ENCODE measurements around the gene MCU. TPM values are rescaled to one million over a fixed set of nuclear protein-coding genes. Genes with fewer than 3 reads are reported as not detected.

The MCU gene
- total and polyA plus RNA-seq, 2 of the 8 experiments (the other 6 are each of a cell fraction or from before 2014, with no cell fraction given): 51.6 to 62.2 TPM

- no peaks in the 10 kb centered on the region; a peak in 1 of 8 replicates for H3K36me3 ChIP-seq (ENCODE audit: control insufficient read depth in 2 of 4, insufficient read depth in 4 of 4, low read length in 3 of 4)
- no peak overlapping the region for H4K8ac ChIP-seq (ENCODE audit: extremely low read depth, insufficient read depth, low read length)
- no peak for FAIRE-seq
- no peak overlapping the region for H2BK120ac ChIP-seq (replicated peaks; ENCODE audit: low read depth, low read length)
- no peak overlapping the region for H3K18ac ChIP-seq (ENCODE audit: extremely low read depth, low read length)
- no peak overlapping the region for H2BK15ac ChIP-seq (ENCODE audit: low read length)
- no peak overlapping the region for H2BK5ac ChIP-seq (ENCODE audit: low read depth, low read length)
- no peak overlapping the region for H2AK5ac ChIP-seq (ENCODE audit: low read depth, low read length)
- H2BK20ac ChIP-seq (ENCODE audit: low read length): no peak overlapping the region
- no peak overlapping the region for H4K91ac ChIP-seq (replicated peaks; ENCODE audit: insufficient read length, low read length)
- no peak overlapping the region for H3K9ac ChIP-seq (replicated peaks in 1 of 4; ENCODE audit: extremely low read depth in 1 of 4, low read depth in 3 of 4, low read length in 3 of 4)
- H3K14ac ChIP-seq (ENCODE audit: insufficient read length): no peak overlapping the region
- no peak overlapping the region for H3K23ac ChIP-seq (ENCODE audit: insufficient read length)
- H4K20me1 ChIP-seq (replicated peaks in 1 of 2; ENCODE audit: control insufficient read depth in 1 of 2, insufficient read depth in 2 of 2, low read length in 2 of 2): no peaks in the 10 kb centered on the region
- H3K23me2 ChIP-seq (ENCODE audit: low read depth, low read length): no peaks in the 10 kb centered on the region
- POLR2A ChIA-PET (ENCODE audit: partially characterized antibody): interaction anchor here (0.6 kb wide), 1 partner anchor 165 kb away, joined by 4 read pairs; no protein-coding TSS in a partner anchor
- H3K79me1 ChIP-seq (ENCODE audit: low read depth, low read length): no peaks in the 10 kb centered on the region
- no peak overlapping the region for H3K27ac ChIP-seq (ENCODE audit: low read depth, low read length)
- CTCF ChIA-PET (ENCODE audit: partially characterized antibody): interaction anchor here (1.4 kb wide), 1 partner anchor 128 kb away, joined by 4 read pairs; no protein-coding TSS in a partner anchor
- no peak overlapping the region for H4K5ac ChIP-seq (ENCODE audit: insufficient read length, low read depth, low read length)
- WGBS, 2 experiments (ENCODE audit: extremely low coverage in 1 of 2, insufficient coverage in 1 of 2, insufficient read length in 1 of 2, insufficient replicate concordance in 2 of 2, low coverage in 1 of 2, low lambda C conversion rate in 2 of 2, missing lambda C conversion rate in 1 of 2): 86% methylated on average over 4 of the region's 4 CpGs; no CpG with 5 or more reads in 1 of the 2 experiments
- H3K4me3 ChIP-seq (ENCODE audit: extremely low read depth in 1 of 4, insufficient read depth in 2 of 4, low read depth in 3 of 4, low read length in 4 of 4): no peak overlapping the region
- H3K27me3 ChIP-seq (replicated peaks in 1 of 4; ENCODE audit: control insufficient read depth in 3 of 4, extremely low read depth in 1 of 4, insufficient read depth in 3 of 4, low read length in 3 of 4): no peaks in the 10 kb centered on the region
- DNase-seq (ENCODE audit: low read depth in 1 of 2, low spot score in 2 of 2): no peak
- no peak overlapping the region for H2BK12ac ChIP-seq (ENCODE audit: low read depth, low read length)
- H3K56ac ChIP-seq (replicated peaks; ENCODE audit: insufficient read length, low read depth, low read length): no peak overlapping the region
- peaks cover 0 to 32% of the 10 kb centered on the region in 2 experiments; a peak in 2 of 4 replicates for H3K79me2 ChIP-seq (ENCODE audit: control insufficient read depth in 1 of 2, insufficient read depth in 2 of 2, low read length in 2 of 2)
- H3K4me1 ChIP-seq (replicated peaks in 1 of 4; ENCODE audit: control insufficient read depth in 3 of 4, insufficient read depth in 4 of 4, low read length in 3 of 4): peaks cover 0 to 3% (median 1%) of the 10 kb centered on the region in 4 experiments; a peak in 3 of 7 replicates
- H3K9me3 ChIP-seq (ENCODE audit: insufficient read depth in 2 of 2, low read depth in 1 of 2, low read length in 1 of 2): no peaks in the 10 kb centered on the region
- H3K4ac ChIP-seq (replicated peaks; ENCODE audit: insufficient read length, low read depth, low read length): no peak overlapping the region
- H2AFZ ChIP-seq (ENCODE audit: low read length): no peak overlapping the region
- no peak overlapping the region for H3K4me2 ChIP-seq (ENCODE audit: insufficient read depth in 1 of 2, low read depth in 2 of 2, low read length in 2 of 2)
- TF ChIP-seq SIX5 (IDR thresholded peaks at IDR 0.05; ENCODE audit: low read depth, low read length) (no peak), ASH2L (IDR thresholded peaks at IDR 0.05; ENCODE audit: low read length) (no peak), CTCF (IDR thresholded peaks at IDR 0.05; ENCODE audit: control extremely low read depth in 1 of 3, insufficient read depth in 1 of 3, low read depth in 1 of 3, low read length in 3 of 3) (no peak), EP300 (IDR thresholded peaks at IDR 0.05; ENCODE audit: borderline replicate concordance in 1 of 2, low read depth in 2 of 2, low read length in 2 of 2) (no peak), CHD2 (IDR thresholded peaks at IDR 0.05; ENCODE audit: low read length) (no peak), RNF2 (IDR thresholded peaks at IDR 0.05; ENCODE audit: borderline replicate concordance, low read depth, low read length, missing control alignments, poor library complexity, severe bottlenecking) (no peak), PHF8 (conservative IDR thresholded peaks at IDR 0.05; ENCODE audit: low read depth, low read length) (no peak), TCF12 (IDR thresholded peaks at IDR 0.05; ENCODE audit: low read depth, low read length) (no peak), SP4 (IDR thresholded peaks at IDR 0.05; ENCODE audit: low read length) (no peak), CREB1 (IDR thresholded peaks at IDR 0.05) (no peak), JUN (IDR thresholded peaks at IDR 0.05; ENCODE audit: low read depth, low read length) (no peak)
These were observed 130.5 kb downstream of the MCU start for GRCh38 chr10:72822342-72822986.
